ENCODE data around the gene FCGR3B.
"Not testable (repeated sequence)": the region's sequence is repeated elsewhere in the genome, so short reads cannot be mapped to it uniquely, and the experiment has no call there.

FCGR3B gene

DNA sequence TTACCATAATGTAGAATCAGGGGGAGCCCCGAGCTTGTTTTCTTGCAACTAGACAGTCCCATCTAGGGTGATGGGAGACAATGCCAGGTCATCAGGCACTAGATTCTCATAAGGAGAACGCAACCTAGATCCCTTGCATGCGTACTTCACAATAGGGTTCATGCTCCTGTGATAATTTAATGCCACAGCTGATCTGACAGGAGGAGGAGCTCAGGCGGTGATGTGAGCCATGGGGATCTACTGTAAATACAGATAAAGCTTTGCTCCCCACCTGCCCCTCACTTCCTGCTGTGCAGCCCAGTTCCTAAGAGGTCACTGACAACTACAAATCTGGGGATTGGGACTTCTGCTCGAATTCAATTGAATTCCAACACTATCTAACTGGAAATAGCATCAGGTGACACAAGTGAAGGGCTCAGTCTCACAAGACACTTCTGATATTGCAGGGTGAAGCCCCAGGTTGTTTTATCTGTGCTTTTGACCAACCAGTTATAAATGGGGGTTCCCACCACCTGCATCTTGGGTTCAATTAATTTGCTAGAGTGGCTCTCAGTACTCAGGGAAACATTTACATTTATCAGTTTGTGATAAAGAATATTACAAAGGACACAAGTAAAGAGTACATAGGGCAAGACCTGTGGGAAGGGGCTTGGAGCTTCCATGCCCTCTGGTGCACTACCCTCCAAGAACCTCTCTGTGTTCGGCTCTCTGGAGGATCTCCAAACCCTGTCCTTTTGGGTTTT lies 7.4 kb upstream of the FCGR3B start:
- DNase-seq (ENCODE audit: low read depth): not testable (repeated sequence)

DNA sequence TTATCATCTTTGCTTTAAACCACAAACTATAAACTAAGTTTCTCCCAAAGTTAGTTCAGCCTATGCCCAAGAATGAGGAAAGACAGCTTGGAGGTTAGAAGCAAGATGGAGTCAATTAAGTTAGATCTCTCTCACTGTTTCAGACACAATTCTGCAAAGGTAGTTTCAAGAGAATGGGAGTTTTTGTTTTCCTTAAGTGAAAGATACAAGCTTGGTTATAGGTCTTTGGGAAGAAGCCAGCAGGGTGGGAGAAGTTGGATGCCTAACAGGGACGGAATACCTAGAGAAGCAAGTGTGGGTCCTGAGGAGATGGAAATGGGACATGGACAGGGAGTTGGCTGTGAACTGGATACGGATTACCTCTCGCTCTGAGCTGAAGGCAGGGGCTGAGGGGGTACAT lies 6.0 kb upstream of the FCGR3B start:
- DNase-seq (ENCODE audit: low read depth): not testable (repeated sequence)

DNA sequence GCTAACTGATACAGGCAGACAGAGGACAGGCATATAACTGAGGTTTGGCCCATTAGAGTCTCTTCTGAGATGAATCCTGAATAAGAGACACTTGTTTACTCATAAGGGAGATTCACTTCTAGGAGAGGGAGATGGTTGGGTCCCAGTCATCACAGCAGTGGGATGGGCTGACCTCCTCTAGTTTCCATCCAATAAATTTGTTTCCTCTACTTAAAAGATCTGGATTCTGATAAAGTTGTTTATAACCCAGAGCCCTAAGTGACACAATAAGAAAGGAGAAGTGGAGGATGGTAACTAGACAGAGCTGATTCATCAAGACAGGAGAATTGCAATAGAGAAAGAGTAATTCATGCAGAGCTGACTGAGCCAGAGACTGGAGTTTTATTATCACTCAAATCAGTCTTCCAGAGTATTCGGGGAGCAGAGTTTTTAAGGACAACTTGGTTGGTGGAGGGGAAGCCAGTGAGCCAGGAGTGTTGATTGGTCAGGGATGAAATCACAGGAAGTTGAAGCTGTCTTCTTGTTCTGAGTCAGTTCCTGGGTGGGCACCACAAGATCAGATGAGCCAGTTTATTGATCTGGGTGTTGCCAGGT lies 5.3 kb upstream of the FCGR3B start:
- DNase-seq (ENCODE audit: low read depth): not testable (repeated sequence)

DNA sequence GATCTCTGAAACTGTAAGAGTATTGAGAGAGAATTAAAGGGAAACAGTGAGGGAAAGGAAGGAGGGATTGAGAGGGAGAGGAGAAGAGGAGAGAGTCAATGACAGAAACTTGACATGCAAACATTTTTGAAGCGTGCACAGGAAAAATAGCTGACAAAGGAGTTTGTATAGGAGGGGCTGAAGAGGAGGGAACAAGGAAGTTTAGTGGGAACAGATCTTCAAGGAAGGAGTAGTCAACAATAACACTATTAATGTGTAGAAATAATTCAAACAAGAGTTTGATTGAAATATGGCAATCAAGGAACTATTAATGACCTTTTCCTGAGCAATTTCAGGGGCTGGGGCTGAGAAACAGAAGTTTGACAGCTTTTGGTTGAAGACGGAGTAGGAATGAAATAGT lies 4.0 kb upstream of the FCGR3B start:
- not testable (repeated sequence) for DNase-seq (ENCODE audit: low read depth)

DNA sequence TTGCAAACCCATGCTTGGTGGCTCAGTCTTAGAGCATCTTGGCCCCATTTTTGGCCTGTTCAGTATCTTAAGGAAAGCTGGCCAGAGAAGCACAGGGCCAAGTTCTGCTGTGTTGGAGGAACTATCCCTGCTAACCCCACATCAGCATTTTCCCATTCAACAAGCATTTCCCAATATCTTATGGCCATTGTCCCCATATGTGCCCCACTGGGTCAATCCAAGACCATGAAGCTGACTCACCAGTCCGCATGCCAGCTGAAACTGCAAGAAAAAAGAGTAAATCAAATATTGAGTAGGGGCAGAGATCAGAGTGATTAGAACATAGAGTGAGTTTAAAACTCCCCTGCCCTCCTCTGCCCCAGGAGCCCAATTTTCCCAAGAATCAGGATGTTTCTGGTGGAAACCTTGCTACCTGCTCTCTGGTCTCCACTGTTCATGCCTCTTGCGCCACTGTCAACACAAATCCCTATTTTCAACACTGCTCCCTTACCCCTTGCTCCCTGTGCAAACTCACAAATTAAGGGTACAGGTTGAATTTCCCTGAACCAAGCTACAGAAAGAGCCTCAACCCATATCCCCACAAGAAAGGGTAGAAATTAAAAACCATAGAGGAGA lies 741 bp downstream of the FCGR3B start:
- not testable (repeated sequence) for DNase-seq (ENCODE audit: low read depth)

DNA sequence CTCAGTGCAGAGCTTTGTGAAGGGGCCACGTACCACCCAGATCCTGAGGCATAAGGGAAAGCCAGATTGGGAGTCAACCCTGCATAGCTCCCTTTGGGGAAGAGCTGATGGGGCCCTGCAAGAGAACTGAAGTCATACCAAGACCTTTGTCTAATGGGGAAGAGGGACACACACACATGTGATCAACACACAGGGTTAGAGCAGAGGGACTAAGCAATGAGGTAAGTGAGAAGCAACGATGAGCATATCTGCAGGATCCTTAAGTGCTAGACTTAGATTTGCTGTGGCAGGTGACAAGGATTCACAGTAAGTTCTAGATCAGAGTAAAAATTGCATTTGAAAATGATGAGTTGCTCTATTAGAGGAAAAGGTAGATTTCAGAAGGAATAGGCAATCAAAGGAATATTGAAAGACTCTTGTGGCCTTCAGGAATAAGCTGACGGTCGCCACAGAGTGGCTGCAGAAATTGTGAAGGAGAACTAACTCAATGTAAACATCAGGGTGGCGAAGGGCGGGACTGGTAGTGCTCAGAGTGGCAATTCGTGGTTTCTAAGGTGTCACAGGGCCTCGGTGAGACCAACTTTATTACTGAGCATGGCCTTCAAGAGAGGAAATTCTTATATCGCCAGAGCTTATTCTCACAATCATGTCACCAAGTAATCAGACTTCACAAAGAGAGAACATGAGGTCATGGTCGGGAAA lies 4.4 kb downstream of the FCGR3B start:
- DNase-seq (ENCODE audit: low read depth): not testable (repeated sequence)

DNA sequence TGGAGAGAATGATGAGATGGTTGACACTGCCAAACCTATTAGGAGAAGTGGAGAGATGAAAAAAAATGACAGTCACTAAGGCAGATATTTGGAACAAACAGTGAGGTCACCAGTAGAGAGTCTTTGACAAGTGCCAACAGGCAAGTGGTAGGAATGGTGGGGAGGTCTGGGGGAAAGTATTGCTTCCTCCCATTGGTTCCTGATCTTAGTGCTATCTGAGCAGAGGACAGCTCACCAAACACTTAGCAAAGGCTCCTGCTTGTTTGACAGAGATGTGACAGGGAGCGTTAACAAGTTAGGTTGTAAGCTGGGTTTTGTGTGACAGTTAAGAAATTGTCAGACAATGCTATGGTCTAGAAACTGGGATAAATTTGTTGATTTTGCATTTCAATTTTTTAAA lies 6.4 kb downstream of the FCGR3B start:
- DNase-seq (ENCODE audit: low read depth): not testable (repeated sequence)

DNA sequence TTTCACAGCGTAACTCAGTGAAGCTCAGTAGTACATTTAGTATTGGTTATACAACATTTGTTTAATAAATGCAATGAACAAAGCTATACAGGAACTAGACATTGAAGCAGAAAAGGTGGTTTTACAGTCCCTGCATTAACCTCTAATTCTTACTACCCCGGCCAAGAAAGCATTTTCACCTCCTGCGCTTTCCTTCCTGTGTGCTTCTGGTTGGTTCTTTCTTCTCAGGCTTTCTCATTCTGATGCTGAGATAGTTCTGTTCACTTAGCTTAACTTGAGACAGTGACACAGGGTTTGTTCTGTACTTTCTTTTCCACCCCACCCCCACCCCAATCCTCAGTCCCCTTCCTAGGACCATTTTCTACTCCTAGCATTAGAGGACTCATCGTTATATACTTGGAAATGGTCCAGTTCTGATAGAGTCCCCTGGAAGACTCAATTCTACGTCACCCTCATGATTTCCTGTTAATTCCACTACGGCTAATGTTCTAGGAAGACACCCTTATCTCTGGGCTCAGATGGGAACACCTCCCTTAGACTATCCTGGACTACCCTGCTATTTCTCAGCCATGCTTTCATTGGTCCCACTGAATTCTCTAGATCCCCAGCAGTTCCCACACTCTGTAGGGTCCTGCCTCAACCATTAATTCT lies 7.5 kb downstream of the FCGR3B start:
- not testable (repeated sequence) for DNase-seq (ENCODE audit: low read depth)

DNA sequence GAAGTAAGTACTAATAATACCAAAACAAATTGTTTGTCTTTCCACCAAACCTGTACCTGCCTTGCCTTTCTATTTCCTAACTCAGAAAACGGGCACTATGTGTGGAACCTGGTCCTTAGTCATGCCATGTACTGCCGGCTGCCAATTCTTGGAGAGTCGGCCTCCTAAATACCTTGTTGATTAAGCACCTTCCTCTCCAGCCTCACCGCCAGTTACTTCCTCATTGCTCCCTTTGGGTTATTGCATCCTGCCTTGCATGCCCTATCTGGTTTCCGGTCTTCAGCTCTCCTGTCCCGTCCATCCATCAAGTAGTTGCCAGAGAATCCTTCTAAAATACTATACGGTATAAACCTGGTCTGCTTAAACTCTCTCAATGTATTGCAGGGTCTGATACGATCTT lies 8.9 kb downstream of the FCGR3B start:
- not testable (repeated sequence) for DNase-seq (ENCODE audit: low read depth)

DNA sequence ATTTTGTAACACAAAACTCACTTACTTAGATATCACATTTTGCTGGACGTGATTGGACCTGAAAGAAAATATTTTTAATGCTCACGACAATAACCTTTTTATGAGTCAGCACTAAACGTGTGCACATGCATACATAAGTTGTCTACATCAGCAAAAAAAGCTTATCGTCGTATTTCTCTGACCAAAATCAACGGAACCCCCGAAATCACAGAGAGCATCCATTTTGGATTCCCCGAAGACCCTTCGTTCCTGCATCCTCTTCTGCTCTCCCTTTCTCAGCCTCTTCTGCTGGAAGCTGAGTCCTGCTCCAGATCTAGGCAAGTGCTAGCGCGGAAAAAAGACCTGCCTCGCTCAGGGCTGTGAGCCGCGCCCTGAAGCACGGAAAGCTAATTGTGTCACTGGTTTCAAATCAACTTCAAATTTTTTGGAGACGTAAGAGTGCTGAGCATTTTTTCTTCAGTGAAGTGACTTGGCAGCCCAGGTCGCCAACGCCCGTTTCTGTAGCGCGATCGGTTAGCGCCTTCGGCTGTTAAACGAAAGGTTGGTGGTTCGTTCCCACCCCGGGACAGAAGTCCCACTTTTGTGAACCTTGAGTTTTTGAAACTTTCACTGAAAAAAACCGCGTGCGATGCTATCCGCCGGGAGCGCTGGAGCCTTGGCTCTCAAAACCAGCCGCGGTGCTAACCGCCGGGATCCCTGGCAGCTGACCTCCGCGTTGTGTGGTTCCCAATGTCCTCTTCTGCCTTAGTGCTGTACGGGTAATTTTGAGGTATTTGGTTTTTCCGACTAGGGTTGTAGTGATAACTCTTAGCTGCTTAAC lies 9.6 kb downstream of the FCGR3B start:
- DNase-seq (ENCODE audit: low read depth): peak; percentile 86

DNA sequence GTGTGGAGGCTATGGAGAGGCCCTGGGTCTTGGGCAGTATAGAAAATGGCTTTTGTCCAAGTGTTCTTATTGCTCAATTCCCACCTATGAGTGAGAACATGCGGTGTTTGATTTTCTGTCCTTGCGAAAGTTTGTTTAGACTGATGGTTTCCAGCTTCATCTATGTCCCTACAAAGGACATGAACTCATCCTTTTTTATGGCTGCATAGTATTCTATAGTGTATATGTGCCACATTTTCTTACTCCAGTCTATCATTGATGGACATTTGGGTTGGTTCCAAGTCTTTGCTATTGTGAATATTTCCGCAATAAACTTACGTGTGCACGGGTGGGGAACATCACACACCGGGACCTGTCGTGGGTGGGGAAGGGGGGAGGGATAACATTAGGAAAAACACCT lies 10.6 kb downstream of the FCGR3B start:
- not testable (repeated sequence) for DNase-seq (ENCODE audit: low read depth)

DNA sequence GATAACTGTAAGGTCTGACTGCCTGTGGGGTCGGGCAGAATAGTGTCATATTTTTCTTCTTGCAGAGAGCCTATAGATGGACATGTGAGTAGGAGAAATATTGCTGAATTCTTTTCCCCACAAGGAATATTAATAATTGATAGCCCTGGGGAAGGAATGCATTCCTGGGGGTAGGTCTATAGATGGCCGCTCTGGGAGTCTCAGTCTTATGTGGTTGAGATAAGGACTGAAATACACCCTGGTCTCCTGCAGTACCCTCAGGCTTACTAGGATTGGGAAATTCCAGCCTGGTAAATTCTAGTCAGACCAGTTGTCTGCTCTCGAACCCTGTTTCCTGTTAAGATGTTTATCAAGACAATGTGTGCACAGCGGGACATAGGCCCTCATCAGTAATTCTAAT lies 12.5 kb downstream of the FCGR3B start:
- DNase-seq (ENCODE audit: low read depth): not testable (repeated sequence)

DNA sequence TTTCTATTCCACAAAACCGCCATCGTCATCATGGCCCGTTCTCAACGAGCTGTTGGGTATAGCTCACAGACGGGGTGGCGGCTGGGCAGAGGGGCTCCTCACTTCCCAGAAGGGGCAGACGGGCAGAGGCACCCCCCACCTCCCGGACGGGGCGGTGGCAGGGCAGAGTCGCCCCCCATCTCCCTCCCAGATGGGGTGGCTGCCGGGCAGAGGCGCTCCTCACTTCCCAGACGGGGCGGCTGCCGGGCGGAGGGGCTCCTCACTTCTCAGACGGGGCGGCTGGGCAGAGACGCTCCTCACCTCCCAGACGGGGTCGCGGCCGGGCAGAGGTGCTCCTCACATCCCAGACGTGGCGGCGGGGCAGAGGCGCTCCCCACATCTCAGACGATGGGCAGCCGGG lies 14.6 kb downstream of the FCGR3B start:
- DNase-seq (ENCODE audit: low read depth): not testable (repeated sequence)

DNA sequence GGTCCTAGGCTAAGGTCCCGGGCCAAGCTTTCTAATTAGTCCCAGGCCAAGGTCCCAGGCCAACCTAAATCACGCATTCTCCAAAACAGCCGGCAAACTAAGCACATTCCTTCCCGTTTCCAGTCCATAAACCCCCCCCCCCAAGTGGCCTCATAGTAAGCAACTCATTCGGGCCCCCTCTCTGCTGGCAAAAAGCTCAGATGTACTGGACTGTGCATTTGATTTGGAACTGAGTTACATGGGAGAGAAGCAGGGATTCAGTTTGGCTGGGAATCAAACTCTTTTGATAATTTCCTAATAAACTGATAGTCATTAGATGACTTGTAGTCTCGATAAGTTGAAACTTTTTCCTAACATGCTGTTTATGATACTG lies 17.8 kb downstream of the FCGR3B start:
- DNase-seq (ENCODE audit: low read depth): not testable (repeated sequence)

DNA sequence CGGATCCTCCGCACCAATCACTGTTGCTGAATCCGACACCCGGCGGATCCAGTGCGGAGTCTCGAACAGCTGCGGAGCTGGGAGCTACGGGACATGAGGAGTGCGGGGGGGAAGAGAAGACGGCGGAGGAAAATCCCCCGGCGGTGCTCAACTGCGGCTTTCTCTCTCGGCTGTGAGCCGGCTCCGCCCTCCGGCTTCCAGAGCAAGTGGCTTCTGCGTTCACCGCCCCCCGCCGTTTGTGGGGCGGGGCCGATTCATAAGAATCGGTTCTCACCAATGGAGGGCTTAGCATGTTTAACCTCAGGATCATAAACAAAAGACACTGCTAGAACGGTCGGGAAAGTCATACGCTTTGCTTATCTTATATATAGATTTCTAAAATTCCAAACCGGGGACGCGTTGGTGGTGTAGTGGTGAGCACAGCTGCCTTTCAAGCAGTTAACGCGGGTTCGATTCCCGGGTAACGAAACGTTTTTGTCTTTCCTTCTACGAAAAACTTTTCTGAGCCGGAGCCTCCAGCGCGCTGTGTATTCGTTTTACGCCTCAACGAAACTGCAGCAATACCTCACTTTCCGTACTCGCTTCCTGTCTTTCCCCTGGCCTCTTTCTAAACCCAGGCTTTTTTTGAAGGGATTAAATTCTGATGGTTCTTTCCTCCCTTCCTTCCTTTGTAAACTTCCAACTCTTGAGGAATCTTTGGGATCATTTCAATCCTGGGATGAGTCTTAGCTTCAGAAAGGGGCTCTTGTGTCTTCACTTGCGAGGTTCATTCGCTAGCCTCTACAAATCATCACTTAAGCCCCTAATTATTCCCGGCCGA lies 18.4 kb downstream of the FCGR3B start:
- DNase-seq (ENCODE audit: low read depth): peak; percentile 89

DNA sequence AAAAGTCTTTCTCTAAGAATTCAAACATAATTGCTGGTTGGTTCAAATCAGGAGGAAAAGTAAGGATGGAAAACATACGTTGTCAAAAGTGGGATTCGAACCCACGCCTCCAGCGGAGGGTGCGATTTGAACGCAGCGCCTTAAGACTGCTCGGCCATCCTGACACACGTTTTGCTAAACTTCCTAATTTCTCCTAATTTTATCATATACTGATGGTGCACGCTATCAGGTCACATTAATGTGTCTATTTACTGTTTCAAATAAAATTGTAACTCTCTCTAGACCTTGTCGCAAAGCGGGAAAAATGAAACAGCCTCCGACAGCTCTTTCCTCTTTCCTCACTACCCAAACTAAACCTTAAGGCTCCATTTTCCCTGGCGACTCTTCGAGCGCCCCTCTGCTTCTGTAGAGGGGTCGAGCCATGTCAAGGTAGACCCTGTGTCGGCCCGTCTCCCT lies 19.1 kb downstream of the FCGR3B start:
- not testable (repeated sequence) for DNase-seq (ENCODE audit: low read depth)

DNA sequence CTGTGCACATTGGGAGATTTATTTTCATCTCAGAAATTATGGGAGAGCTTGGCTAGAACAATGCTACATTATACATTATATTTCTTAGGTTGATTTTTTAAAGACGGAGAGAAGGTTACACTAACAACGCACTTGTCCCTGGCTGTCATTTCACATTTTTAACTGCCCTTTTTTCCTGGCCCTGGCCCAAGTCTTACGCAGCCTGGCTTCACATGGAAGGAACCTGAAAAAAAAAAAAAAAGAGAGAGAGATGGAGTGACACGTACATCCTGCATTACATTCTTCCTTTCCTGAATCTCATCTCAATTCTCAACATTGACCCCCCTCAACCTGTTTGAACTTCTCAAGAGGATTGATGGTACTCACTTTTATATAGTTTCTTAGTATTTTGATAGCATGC lies 20.8 kb downstream of the FCGR3B start:
- DNase-seq (ENCODE audit: low read depth): not testable (repeated sequence)

DNA sequence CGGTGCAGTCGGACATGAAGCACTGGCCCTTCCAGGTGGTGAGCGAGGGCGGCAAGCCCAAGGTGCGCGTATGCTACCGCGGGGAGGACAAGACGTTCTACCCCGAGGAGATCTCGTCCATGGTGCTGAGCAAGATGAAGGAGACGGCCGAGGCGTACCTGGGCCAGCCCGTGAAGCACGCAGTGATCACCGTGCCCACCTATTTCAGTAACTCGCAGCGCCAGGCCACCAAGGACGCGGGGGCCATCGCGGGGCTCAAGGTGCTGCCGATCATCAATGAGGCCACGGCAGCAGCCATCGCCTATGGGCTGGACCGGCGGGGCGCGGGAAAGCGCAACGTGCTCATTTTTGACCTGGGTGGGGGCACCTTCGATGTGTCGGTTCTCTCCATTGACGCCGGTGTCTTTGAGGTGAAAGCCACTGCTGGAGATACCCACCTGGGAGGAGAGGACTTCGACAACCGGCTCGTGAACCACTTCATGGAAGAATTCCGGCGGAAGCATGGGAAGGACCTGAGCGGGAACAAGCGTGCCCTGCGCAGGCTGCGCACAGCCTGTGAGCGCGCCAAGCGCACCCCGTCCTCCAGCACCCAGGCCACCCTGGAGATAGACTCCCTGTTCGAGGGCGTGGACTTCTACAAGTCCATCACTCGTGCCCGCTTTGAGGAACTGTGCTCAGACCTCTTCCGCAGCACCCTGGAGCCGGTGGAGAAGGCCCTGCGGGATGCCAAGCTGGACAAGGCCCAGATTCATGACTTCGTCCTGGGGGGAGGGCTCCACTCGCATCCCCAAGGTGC lies 24.2 kb downstream of the FCGR3B start:
- not testable (repeated sequence) for DNase-seq (ENCODE audit: low read depth)

DNA sequence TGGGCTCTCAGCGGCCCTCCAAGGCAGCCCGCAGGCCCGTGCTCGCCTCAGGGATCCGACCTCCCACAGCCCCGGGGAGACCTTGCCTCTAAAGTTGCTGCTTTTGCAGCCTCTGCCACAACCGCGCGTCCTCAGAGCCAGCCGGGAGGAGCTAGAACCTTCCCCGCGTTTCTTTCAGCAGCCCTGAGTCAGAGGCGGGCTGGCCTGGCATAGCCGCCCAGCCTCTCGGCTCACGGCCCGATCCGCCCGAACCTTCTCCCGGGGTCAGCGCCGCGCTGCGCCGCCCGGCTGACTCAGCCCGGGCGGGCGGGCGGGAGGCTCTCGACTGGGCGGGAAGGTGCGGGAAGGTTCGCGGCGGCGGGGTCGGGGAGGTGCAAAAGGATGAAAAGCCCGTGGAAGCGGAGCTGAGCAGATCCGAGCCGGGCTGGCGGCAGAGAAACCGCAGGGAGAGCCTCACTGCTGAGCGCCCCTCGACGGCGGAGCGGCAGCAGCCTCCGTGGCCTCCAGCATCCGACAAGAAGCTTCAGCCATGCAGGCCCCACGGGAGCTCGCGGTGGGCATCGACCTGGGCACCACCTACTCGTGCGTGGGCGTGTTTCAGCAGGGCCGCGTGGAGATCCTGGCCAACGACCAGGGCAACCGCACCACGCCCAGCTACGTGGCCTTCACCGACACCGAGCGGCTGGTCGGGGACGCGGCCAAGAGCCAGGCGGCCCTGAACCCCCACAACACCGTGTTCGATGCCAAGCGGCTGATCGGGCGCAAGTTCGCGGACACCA lies 25.0 kb downstream of the FCGR3B start:
- DNase-seq (ENCODE audit: low read depth): not testable (repeated sequence)

Data from activated T-cell treated with anti-CD3 and anti-CD28 coated beads for 24 hours (primary cell).